ENCODE results near the gene TIRAP.

The TIRAP gene

GRCh38 chr11:126328001-126328390 lies 45.1 kb downstream of the TIRAP start:
- Histone ChIP-seq H3K27me3 (replicated peaks; ENCODE audit: control insufficient read depth, insufficient read depth, low read length) (no peaks in the 10 kb centered on the region), H3K4me3 (replicated peaks; ENCODE audit: low read depth, low read length) (no peak overlapping the region), H3K36me3 (ENCODE audit: control insufficient read depth, insufficient read depth, low read length) (peaks cover 22% of the 10 kb centered on the region)
- TF ChIP-seq, protein P1, sequence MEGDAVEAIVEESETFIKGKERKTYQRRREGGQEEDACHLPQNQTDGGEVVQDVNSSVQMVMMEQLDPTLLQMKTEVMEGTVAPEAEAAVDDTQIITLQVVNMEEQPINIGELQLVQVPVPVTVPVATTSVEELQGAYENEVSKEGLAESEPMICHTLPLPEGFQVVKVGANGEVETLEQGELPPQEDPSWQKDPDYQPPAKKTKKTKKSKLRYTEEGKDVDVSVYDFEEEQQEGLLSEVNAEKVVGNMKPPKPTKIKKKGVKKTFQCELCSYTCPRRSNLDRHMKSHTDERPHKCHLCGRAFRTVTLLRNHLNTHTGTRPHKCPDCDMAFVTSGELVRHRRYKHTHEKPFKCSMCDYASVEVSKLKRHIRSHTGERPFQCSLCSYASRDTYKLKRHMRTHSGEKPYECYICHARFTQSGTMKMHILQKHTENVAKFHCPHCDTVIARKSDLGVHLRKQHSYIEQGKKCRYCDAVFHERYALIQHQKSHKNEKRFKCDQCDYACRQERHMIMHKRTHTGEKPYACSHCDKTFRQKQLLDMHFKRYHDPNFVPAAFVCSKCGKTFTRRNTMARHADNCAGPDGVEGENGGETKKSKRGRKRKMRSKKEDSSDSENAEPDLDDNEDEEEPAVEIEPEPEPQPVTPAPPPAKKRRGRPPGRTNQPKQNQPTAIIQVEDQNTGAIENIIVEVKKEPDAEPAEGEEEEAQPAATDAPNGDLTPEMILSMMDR (IDR thresholded peaks at IDR 0.05; ENCODE audit: insufficient read depth, low read length, poor library complexity, severe bottlenecking): no peak
- no peak for DNase-seq (ENCODE audit: extremely low read depth, insufficient read length)

- no peak overlapping the region for H3K4me3 ChIP-seq (replicated peaks; ENCODE audit: low read depth, low read length)
- no peak for DNase-seq (ENCODE audit: extremely low read depth, insufficient read length)
- TF ChIP-seq, protein P1 (IDR thresholded peaks at IDR 0.05; ENCODE audit: insufficient read depth, low read length, poor library complexity, severe bottlenecking): no peak
- H3K36me3 ChIP-seq (ENCODE audit: control insufficient read depth, insufficient read depth, low read length): peaks cover 22% of the 10 kb centered on the region
- H3K27me3 ChIP-seq (replicated peaks; ENCODE audit: control insufficient read depth, insufficient read depth, low read length): no peaks in the 10 kb centered on the region
These were observed 45.6 kb downstream of the TIRAP start for GRCh38 chr11:126328444-126328843.

- TF ChIP-seq, protein P1 (IDR thresholded peaks at IDR 0.05; ENCODE audit: insufficient read depth, low read length, poor library complexity, severe bottlenecking): no peak
- no peak overlapping the region for H3K4me3 ChIP-seq (replicated peaks; ENCODE audit: low read depth, low read length)
- peaks cover 22% of the 10 kb centered on the region for H3K36me3 ChIP-seq (ENCODE audit: control insufficient read depth, insufficient read depth, low read length)
- H3K27me3 ChIP-seq (replicated peaks; ENCODE audit: control insufficient read depth, insufficient read depth, low read length): no peaks in the 10 kb centered on the region
- no peak for DNase-seq (ENCODE audit: extremely low read depth, insufficient read length)
These were observed 46.2 kb downstream of the TIRAP start for GRCh38 chr11:126328938-126329643.

GRCh38 chr11:126329644-126330211 lies 46.8 kb downstream of the TIRAP start:
- TF ChIP-seq, protein P1 (IDR thresholded peaks at IDR 0.05; ENCODE audit: insufficient read depth, low read length, poor library complexity, severe bottlenecking): no peak
- Histone ChIP-seq H3K4me3 (replicated peaks; ENCODE audit: low read depth, low read length) (no peak overlapping the region), H3K36me3 (ENCODE audit: control insufficient read depth, insufficient read depth, low read length) (peaks cover 23% of the 10 kb centered on the region), H3K27me3 (replicated peaks; ENCODE audit: control insufficient read depth, insufficient read depth, low read length) (no peaks in the 10 kb centered on the region)
- DNase-seq (ENCODE audit: extremely low read depth, insufficient read length): no peak

GRCh38 chr11:126331286-126331685 lies 48.4 kb downstream of the TIRAP start:
- no peak for DNase-seq (ENCODE audit: extremely low read depth, insufficient read length)
- H3K4me3 ChIP-seq (replicated peaks; ENCODE audit: low read depth, low read length): no peak overlapping the region
- no peaks in the 10 kb centered on the region for H3K27me3 ChIP-seq (replicated peaks; ENCODE audit: control insufficient read depth, insufficient read depth, low read length)
- peaks cover 28% of the 10 kb centered on the region for H3K36me3 ChIP-seq (ENCODE audit: control insufficient read depth, insufficient read depth, low read length)
- TF ChIP-seq, protein P1 (IDR thresholded peaks at IDR 0.05; ENCODE audit: insufficient read depth, low read length, poor library complexity, severe bottlenecking): no peak
